OCI-LY3 (cell line): ENCODE data around the gene HBA1.

Source experiments
- H2AFZ ChIP-seq: fragments of 200-600, 300-600 bp; shearing (Covaris generic); 2 replicates; pipeline ENCODE4 v1.6.0; 2014; ENCODE audit warnings: antibody characterized with exemption, low read depth, low read length
- H3K27ac ChIP-seq: fragments of 200-600, 300-600 bp; sonication (generic); 2 replicates; pipeline ENCODE4 v1.5.1; 2014; ENCODE audit warnings: mild to moderate bottlenecking, low read length, moderate library complexity, mixed read lengths
- H3K27me3 ChIP-seq: fragments of 200-600, 300-600 bp; sonication (generic); 2 replicates; pipeline ENCODE4 v1.6.1; 2014; ENCODE audit warnings: low read depth, low read length, mixed read lengths
- H3K36me3 ChIP-seq: fragments of 200-600, 300-600 bp; sonication (generic); replicated peaks from 2 replicates; pipeline ENCODE3; 2014; ENCODE audit warnings: low read depth, low read length, mixed read lengths
- H3K4me1 ChIP-seq: fragments of 300-600, 200-600 bp; sonication (generic); 2 replicates; pipeline ENCODE4 v1.6.1; 2014; ENCODE audit warnings: low read length, mixed read lengths
- H3K4me2 ChIP-seq: fragments of 200-600, 300-600 bp; sonication (generic); 2 replicates; pipeline ENCODE4 v1.6.1; 2014; ENCODE audit warnings: low read length, mixed read lengths
- H3K4me3 ChIP-seq: fragments of 300-600, 200-600 bp; sonication (generic); 2 replicates; pipeline ENCODE4 v1.5.1; 2014; ENCODE audit warnings: antibody characterized with exemption, mild to moderate bottlenecking, low read length, moderate library complexity
- H3K79me2 ChIP-seq: fragments of 300-600, 200-600 bp; shearing (Covaris generic); 2 replicates; pipeline ENCODE4 v1.6.1; 2014; ENCODE audit warnings: mild to moderate bottlenecking, low read length, mixed read lengths
- H3K9ac ChIP-seq: fragments of 300-600, 200-600 bp; shearing (Covaris generic); 2 replicates; pipeline ENCODE4 v1.6.0; 2014; ENCODE audit warnings: mild to moderate bottlenecking, low read length, moderate library complexity
- H3K9me3 ChIP-seq: fragments of 200-600, 300-600 bp; shearing (Covaris generic); 2 replicates; pipeline ENCODE4 v1.6.1; 2014; ENCODE audit warnings: low read length, mixed read lengths; ENCODE audit not compliant: insufficient read depth
- H4K20me1 ChIP-seq: fragments of 200-600, 300-600 bp; sonication (generic); 2 replicates; pipeline ENCODE4 v1.6.1; 2016; ENCODE audit warnings: low read length, mixed read lengths; ENCODE audit not compliant: insufficient read depth
- CTCF ChIP-seq: fragments of 200-600, 300-600 bp; sonication (generic); IDR thresholded peaks from 2 replicates; pipeline ENCODE4 v1.5.1; 2014; ENCODE audit warnings: antibody characterized with exemption, low read length, low read depth
- EZH2phosphoT487 ChIP-seq: fragments of 200-600 bp; shearing (Covaris generic); IDR thresholded peaks from 2 replicates; pipeline ENCODE4 v1.6.1; 2018; ENCODE audit warnings: antibody characterized with exemption, mixed run types, low read depth

The HBA1 gene

GRCh38 chr16:165539-166374, 10.7 kb upstream of the HBA1 start, which contains the start of gene HBM:
HBM (plus strand) TSS chr16:165978; CDS start chr16:165998, 20 bp downstream.
- H3K27ac ChIP-seq, result no peak within 1 kb of the TSS
- no peak within 1 kb of the TSS for H2AFZ ChIP-seq
- H3K79me2 ChIP-seq, result no peaks in the 10 kb centered on the region
- no peak within 1 kb of the TSS for H3K4me2 ChIP-seq
- TF ChIP-seq EZH2phosphoT487 (no peak), CTCF (no peak)
- no peaks in the 10 kb centered on the region for H3K4me1 ChIP-seq
- no peaks in the 10 kb centered on the region for H4K20me1 ChIP-seq
- no peak within 1 kb of the TSS for H3K4me3 ChIP-seq
- H3K9ac ChIP-seq, result no peak within 1 kb of the TSS
- H3K27me3 ChIP-seq, result no peaks in the 10 kb centered on the region
- no peaks in the 10 kb centered on the region for H3K36me3 ChIP-seq
- H3K9me3 ChIP-seq, result no peaks in the 10 kb centered on the region

- Histone ChIP-seq H4K20me1 (no peaks in the 10 kb centered on the region), H3K27me3 (no peaks in the 10 kb centered on the region), H3K4me3 (no peak overlapping the region), H3K4me1 (no peaks in the 10 kb centered on the region), H3K4me2 (no peak overlapping the region), H3K36me3 (no peaks in the 10 kb centered on the region), H3K79me2 (no peaks in the 10 kb centered on the region), H2AFZ (no peak overlapping the region), H3K9ac (no peak overlapping the region), H3K9me3 (no peaks in the 10 kb centered on the region), H3K27ac (no peak overlapping the region)
- TF ChIP-seq CTCF, result no peak
- no peak for TF ChIP-seq EZH2phosphoT487
These were observed 9.9 kb upstream of the HBA1 start for GRCh38 chr16:166375-167121.

GRCh38 chr16:167122-167690, 9.3 kb upstream of the HBA1 start:
- H3K4me3 ChIP-seq, result no peak overlapping the region
- no peak for TF ChIP-seq CTCF
- no peak for TF ChIP-seq EZH2phosphoT487
- H3K4me1 ChIP-seq, result no peaks in the 10 kb centered on the region
- no peak overlapping the region for H3K4me2 ChIP-seq
- no peak overlapping the region for H3K9ac ChIP-seq
- no peaks in the 10 kb centered on the region for H3K36me3 ChIP-seq
- H2AFZ ChIP-seq, result no peak overlapping the region
- no peaks in the 10 kb centered on the region for H4K20me1 ChIP-seq
- no peak overlapping the region for H3K27ac ChIP-seq
- no peaks in the 10 kb centered on the region for H3K79me2 ChIP-seq
- H3K27me3 ChIP-seq, result no peaks in the 10 kb centered on the region
- H3K9me3 ChIP-seq, result no peaks in the 10 kb centered on the region

GRCh38 chr16:168424-168823, 8.1 kb upstream of the HBA1 start:
- H3K36me3 ChIP-seq, result no peaks in the 10 kb centered on the region
- TF ChIP-seq CTCF, result no peak
- TF ChIP-seq EZH2phosphoT487, result no peak
- no peak overlapping the region for H3K4me3 ChIP-seq
- H3K9me3 ChIP-seq, result no peaks in the 10 kb centered on the region
- no peak overlapping the region for H3K27ac ChIP-seq
- H3K9ac ChIP-seq, result no peak overlapping the region
- no peak overlapping the region for H3K4me2 ChIP-seq
- no peaks in the 10 kb centered on the region for H3K4me1 ChIP-seq
- no peaks in the 10 kb centered on the region for H4K20me1 ChIP-seq
- H3K27me3 ChIP-seq, result no peaks in the 10 kb centered on the region
- H2AFZ ChIP-seq, result no peak overlapping the region
- H3K79me2 ChIP-seq, result no peaks in the 10 kb centered on the region
